GM12874 (cell line): Measurements from ENCODE around the gene SLC7A5.
A peak's percentile ranks its signal among the peaks of the same experiment; 100 is the strongest.

Experiments used
- TF ChIP-seq, protein P1 (sequence below): IDR thresholded peaks from 2 replicates; pipeline ENCODE4 v1.5.1; 2011; ENCODE audit warnings: low read depth, mild to moderate bottlenecking, control low read depth, low read length, moderate library complexity; ENCODE audit not compliant: insufficient read depth

SLC7A5 gene

DNA sequence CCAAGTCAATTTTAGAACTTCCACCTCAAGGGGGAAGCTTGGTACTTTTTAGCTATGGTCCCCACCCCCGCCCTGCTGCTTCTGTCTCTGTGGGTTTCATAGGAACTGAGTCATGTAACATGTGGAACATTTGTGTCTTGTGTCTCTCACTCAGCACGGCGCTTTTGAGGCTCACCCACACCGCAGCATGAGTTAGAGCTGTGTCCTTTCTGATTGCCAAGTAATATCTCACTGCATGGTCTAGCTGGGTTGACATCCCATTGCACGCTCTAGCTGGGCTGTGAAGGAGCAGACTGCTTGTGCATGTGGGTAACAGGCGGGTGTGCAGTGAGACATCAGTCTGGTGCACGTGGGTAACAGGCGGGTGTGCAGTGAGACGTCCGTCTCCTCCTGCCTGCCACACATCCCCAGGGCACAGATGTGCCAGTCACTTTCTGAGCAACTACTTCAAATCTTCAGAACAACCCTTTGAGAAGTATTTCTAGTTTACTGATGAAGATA lies 26.4 kb upstream of the SLC7A5 start:
- TF ChIP-seq, protein P1, sequence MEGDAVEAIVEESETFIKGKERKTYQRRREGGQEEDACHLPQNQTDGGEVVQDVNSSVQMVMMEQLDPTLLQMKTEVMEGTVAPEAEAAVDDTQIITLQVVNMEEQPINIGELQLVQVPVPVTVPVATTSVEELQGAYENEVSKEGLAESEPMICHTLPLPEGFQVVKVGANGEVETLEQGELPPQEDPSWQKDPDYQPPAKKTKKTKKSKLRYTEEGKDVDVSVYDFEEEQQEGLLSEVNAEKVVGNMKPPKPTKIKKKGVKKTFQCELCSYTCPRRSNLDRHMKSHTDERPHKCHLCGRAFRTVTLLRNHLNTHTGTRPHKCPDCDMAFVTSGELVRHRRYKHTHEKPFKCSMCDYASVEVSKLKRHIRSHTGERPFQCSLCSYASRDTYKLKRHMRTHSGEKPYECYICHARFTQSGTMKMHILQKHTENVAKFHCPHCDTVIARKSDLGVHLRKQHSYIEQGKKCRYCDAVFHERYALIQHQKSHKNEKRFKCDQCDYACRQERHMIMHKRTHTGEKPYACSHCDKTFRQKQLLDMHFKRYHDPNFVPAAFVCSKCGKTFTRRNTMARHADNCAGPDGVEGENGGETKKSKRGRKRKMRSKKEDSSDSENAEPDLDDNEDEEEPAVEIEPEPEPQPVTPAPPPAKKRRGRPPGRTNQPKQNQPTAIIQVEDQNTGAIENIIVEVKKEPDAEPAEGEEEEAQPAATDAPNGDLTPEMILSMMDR, result no peak

DNA sequence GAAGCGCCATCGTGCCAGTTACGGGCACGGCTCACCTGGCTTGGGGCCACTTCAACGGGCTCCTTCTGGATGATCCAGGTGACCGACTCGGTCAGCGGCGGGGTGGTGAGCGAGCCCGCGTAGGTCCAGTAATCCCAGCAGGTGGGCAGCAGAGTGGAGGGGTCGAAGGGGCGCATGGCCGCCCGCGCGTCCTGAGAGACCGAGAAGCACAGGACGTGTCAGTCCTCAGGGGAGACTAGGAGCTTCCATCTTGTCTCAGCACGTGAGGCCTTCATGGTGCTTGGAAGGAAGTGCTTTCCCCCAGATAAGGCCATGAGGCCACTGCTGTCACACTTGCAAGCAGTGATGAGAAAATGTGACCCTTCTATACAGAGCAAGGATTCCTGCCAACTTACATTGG lies 22.5 kb upstream of the SLC7A5 start:
- TF ChIP-seq, protein P1, result no peak

DNA sequence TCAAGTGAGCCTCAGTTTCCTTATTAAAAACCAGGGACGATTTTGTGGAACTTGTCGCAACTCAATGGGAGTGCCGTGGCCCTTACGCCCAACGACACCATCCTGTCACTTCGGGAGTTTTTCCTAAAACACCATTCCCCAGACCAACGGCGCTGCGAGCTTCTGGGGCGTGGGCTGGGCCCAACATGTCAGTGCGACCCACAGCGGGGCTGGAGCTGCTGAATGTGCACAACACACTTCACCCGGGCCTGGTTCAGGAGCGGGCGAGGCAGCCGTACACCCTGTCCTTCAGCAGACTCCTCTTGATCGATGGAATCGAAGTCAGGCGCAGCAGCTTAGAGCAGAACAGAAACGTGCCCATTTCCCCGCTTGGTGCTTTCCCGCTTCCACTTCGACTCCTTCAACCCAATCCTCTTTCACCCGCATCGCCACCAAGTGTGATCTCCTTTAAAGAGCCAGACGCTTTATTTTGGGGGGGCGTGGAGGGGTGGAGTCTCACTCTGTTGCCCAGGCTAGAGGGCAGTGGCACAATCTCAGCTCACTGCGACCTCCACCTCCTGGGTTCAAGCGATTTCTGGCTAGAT lies 13.2 kb upstream of the SLC7A5 start:
- TF ChIP-seq, protein P1, result no peak

DNA sequence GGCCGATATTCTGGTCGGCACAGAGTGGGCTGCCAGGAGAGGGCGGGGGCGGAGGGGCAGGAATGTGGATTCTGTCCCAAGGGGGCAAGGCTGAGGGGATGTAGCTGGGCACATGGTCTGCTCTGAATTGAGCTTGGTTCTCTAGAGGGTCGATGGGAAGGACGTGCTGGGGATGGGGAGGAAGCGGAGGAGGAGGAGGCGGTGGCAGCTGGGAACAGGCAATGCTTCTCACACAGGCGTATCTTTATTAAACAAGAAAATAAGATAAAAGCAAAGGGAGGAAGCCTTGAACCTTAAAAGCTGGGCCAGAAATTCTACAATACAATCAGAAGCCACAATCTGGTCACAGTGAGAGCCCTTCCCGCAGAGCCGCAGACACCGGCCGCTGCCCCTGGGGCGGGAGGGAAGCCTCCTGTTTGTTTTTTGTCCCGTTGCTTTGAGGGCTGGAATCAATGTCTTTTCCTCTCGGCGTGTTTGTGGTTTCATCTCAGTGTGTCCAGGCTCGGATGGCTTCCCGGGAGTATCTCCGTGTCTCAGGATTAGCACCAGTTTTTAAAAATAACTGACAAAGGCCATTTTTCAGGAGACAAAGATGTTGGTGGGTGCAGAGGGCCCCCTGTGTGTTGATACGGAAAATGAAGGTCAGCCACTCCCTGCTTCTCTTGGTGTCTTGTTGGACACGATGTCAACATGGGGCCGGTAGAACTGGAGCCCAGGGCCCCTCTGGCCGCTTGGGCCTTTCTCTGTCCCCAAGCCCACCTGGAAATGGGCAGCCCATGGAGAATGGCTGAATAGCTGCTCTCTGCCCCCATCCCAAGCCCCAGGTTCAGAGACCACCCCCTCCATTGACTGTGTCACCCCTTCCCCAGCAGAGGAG lies 12.3 kb upstream of the SLC7A5 start:
- TF ChIP-seq, protein P1, result no peak

DNA sequence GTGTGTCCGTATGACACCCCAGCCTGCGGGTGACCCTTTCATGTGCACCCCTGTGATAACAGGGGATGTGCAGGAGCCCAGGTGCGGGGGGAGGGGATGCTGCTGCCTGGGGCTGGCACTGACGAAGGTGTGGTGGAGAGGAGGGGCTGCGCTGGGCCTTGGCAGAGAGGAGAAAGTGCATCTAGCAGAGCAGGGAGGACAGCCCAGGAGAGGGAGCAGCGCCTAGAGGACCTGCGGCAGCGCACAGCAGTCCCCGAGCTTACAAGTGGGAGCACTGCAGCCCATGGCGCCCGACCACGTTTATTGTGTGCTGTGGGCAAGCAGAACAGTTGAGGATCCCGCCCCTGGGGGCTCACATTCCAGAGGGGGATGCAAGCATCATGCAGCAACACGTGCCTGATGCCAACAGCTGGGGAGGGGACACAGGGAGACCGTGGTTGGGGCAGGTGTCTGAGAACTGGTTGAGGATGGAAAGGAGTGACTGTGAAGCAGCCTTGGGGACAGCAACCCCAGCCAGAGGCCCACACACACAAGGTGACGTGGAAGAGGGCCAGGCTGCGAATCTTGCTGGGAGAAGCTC lies 10.9 kb upstream of the SLC7A5 start:
- TF ChIP-seq, protein P1, result no peak

DNA sequence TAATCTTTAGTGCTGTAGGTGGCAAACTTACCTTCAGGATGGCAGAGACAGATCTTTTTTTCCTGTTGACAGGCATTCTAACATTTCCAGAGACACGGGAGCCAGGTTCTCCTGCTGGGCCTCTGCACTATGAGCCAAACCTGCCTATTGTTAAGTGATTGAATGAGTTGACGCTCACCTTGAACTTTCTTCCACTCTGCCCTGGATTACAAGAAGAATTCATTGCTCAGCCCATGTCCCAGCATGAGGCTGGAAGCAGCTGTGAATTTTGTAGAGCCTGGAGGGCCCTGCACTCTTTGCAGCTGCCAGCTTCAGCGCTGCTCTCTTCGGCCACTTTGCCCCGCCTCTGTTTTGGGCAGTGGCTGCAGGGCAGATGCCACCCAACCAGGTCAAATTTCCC lies 9.4 kb upstream of the SLC7A5 start:
- TF ChIP-seq, protein P1, result no peak

DNA sequence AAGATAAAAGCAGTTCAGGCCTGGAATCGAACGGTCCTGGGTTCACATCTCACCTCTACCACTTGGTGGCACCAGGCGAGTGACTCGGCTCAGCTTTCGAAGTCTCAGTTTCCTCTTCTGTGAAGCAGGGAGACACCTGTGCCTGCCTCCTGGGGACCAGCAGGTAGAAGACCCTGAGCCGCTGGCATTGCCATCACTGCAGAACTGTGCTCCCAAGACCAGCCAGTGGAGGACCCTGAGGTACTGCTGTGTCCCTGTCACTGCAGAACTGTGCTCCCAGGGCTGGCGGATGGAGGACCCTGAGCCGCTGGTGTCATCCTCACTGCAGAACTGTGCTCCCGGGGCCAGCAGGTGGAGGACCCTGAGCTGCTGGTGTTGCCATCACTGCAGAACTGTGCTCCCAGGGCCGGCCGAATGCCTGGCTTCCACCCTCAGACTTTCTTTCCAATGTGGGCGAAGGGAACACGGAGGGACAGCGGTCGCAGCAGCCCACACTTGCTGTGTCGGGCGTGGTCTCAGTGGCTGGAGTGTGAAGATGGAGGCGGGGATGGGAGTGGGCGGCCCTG lies 8.7 kb upstream of the SLC7A5 start:
- TF ChIP-seq, protein P1, result peak; percentile 29; the same call in 1 of the 2 replicates
